Measurements from ENCODE around the gene ARHGAP4. TPM values are rescaled to one million over a fixed set of nuclear protein-coding genes. Genes with fewer than 3 reads are reported as not detected.

The ARHGAP4 gene
- total RNA-seq, 2 experiments from 2014 or later: 188 to 300 TPM

DNA sequence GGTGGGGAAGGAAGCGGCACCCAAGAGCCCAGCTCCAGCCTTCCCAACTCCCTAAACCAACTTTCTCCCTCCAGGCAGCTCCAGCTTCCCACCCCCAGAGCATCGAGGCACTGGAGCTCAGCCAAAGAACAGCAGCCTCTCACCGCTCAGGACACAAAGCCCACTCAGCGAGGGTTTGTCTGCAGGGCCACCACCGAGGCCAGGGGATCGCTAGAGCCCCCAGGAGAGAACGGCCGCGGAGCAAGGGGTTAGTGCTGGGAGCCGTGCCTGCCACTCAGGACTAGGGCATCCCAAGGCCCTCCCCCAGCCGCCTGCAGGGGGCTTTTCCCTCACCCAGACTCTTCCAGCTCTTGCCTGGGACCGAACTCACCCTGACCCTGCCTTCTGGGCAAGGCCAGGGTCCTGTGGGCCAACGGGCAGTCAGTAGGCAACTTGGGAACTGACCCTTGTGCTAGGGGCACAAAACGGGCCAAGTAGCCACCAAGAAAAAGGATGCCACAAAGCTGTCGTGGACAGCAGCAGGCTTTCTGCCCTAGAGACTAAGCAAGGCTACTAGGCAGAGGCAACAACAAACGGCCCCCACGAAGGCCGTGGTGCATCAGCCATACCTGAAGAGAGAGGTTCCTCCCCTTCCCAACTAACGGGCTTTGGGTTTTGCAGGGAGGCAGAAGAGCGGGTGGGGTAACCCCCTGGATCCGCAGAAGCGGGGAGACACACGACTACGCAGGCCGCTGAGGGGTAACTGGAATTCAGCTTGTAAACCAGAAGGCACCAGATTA, 43.2 kb upstream of the ARHGAP4 start:
- H3K27ac Mint-ChIP-seq: peak overlapping the region; percentile 100
- peak overlapping the region; percentile 95 for H3K4me3 Mint-ChIP-seq
- ATAC-seq (no peak), DNase-seq (no peak)
- H3K27me3 Mint-ChIP-seq: no peaks in the 10 kb centered on the region
- CTCF ChIA-PET: interaction anchor here (1.7 to 7.2 kb wide), 4 partner anchors 12 to 44 kb away, joined by 5 to 52 read pairs (median 27); partner anchors contain the start of gene ARHGAP4
- no peaks in the 10 kb centered on the region for H3K9me3 Mint-ChIP-seq (ENCODE audit: low read depth)
- peaks cover 35% of the 10 kb centered on the region for H3K4me1 Mint-ChIP-seq
- peaks cover 24% of the 10 kb centered on the region for H3K36me3 Mint-ChIP-seq

GRCh38 chrX:153968754-153969124, 42.7 kb upstream of the ARHGAP4 start:
- peak; percentile 65 for DNase-seq
- CTCF ChIA-PET: interaction anchor here (1.7 to 7.2 kb wide), 3 partner anchors 13 to 44 kb away, joined by 5 to 52 read pairs (median 49); partner anchors contain the start of gene ARHGAP4
- H3K36me3 Mint-ChIP-seq: peaks cover 24% of the 10 kb centered on the region
- peak overlapping the region; percentile 100 for H3K27ac Mint-ChIP-seq
- ATAC-seq: no peak
- peaks cover 30% of the 10 kb centered on the region for H3K4me1 Mint-ChIP-seq
- no peaks in the 10 kb centered on the region for H3K27me3 Mint-ChIP-seq
- H3K4me3 Mint-ChIP-seq: peak overlapping the region; percentile 95
- no peaks in the 10 kb centered on the region for H3K9me3 Mint-ChIP-seq (ENCODE audit: low read depth)

GRCh38 chrX:153968255-153968654, 42.2 kb upstream of the ARHGAP4 start:
- CTCF ChIA-PET: interaction anchor here (1.7 to 7.2 kb wide), 5 partner anchors 13 to 205 kb away, joined by 5 to 52 read pairs (median 11); partner anchors contain the start of gene ARHGAP4
- peaks cover 27% of the 10 kb centered on the region for H3K4me1 Mint-ChIP-seq
- ATAC-seq (no peak), DNase-seq (no peak)
- H3K27ac Mint-ChIP-seq: peak overlapping the region; percentile 100
- H3K27me3 Mint-ChIP-seq: no peaks in the 10 kb centered on the region
- H3K36me3 Mint-ChIP-seq: peaks cover 23% of the 10 kb centered on the region
- peak overlapping the region; percentile 95 for H3K4me3 Mint-ChIP-seq
- no peaks in the 10 kb centered on the region for H3K9me3 Mint-ChIP-seq (ENCODE audit: low read depth)

DNA sequence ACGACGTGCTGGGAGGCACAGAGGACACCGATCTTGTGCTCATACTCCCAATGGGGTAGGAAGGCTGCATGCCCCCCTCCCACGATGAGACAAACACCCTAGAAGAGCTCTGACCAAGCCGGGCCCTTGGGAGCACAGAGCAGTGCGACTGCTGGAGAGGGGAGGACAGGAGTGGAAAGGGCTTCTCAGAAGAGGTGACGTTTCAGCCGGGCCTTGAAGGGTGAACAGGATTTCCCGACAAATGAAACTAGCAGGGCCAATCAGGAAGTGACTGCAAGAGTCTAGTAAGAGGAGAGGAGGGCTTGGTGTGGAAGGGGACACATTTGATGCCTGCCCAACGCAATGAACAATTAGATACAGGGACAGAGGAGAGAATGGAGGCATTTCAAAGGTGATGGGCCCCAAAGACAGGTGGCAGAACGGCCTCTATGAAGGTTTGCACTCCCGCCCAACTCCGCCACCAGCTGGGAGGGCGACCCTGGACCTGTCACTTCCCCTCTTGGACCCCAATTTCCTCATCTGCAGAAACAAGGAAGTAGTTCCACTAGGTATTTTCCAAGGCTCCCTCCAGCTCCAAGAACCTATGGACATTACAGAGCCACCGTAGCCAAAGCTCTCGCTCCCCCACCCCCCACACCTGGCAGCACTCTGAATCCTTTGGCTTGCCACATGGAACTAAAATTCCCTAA, 41.6 kb upstream of the ARHGAP4 start:
- CTCF ChIA-PET: interaction anchor here (1.7 to 7.2 kb wide), 5 partner anchors 14 to 204 kb away, joined by 5 to 52 read pairs (median 11); partner anchors contain the start of gene ARHGAP4
- H3K27me3 Mint-ChIP-seq: no peaks in the 10 kb centered on the region
- peak overlapping the region; percentile 95 for H3K4me3 Mint-ChIP-seq
- peaks cover 20% of the 10 kb centered on the region for H3K36me3 Mint-ChIP-seq
- peak overlapping the region; percentile 100 for H3K27ac Mint-ChIP-seq
- H3K4me1 Mint-ChIP-seq: peaks cover 25% of the 10 kb centered on the region
- peak; percentile 72 for DNase-seq
- no peaks in the 10 kb centered on the region for H3K9me3 Mint-ChIP-seq (ENCODE audit: low read depth)
- peak; percentile 9 for ATAC-seq

DNA sequence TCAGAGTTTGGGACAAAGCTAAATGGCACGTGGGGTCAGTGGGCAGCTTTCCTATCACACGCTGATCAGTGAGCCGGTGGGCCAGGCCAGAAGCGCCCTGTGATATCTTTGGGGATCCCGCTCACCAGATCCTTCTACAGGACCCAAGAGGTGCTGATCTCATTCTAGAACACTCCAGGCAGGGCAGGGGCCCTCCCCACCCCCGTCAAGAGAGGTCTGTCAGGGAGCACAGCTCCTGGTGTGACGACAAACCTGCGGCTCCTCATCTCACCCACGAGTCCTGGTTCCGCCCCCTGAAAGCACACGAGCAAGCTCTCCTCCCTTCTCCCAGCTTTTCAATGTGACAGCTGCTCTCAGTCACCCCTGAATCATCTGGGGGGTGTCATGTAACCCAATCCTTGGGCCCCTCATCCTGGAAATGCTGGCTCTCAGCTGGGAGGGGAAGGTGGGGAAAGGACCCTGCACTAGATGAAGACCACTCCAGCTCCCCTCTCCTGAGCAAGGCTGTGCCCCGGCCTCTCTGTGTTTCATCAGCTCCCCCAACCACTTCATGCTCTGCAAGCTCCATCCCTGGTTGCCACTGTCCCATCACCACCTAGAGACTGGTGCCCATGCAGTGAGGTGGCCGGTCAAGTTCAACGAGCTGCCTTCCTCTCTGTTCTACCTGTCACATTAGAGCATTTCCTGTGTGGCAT, 40.9 kb upstream of the ARHGAP4 start:
- no peaks in the 10 kb centered on the region for H3K9me3 Mint-ChIP-seq (ENCODE audit: low read depth)
- H3K4me3 Mint-ChIP-seq: peak overlapping the region; percentile 95
- ATAC-seq (peak; percentile 2), DNase-seq (peak; percentile 64)
- CTCF ChIA-PET: interaction anchor here (1.8 to 7.2 kb wide), 4 partner anchors 14 to 204 kb away, joined by 5 to 52 read pairs (median 30); partner anchors contain the start of gene ARHGAP4
- peaks cover 20% of the 10 kb centered on the region for H3K36me3 Mint-ChIP-seq
- H3K27me3 Mint-ChIP-seq: no peaks in the 10 kb centered on the region
- H3K27ac Mint-ChIP-seq: peak overlapping the region; percentile 100
- H3K4me1 Mint-ChIP-seq: peaks cover 25% of the 10 kb centered on the region

- Mint-ChIP-seq H3K27me3 (no peaks in the 10 kb centered on the region), H3K9me3 (ENCODE audit: low read depth) (no peaks in the 10 kb centered on the region), H3K36me3 (peaks cover 20% of the 10 kb centered on the region), H3K27ac (peak overlapping the region; percentile 100), H3K4me1 (peaks cover 25% of the 10 kb centered on the region), H3K4me3 (peak overlapping the region; percentile 95)
- CTCF ChIA-PET: interaction anchor here (2.8 to 7.2 kb wide), 3 partner anchors 14 to 41 kb away, joined by 11 to 52 read pairs (median 49); partner anchors contain the start of gene ARHGAP4
- DNase-seq: no peak
- no peak for ATAC-seq
Measured at GRCh38 chrX:153966283-153966688, 40.2 kb upstream of the ARHGAP4 start.

DNA sequence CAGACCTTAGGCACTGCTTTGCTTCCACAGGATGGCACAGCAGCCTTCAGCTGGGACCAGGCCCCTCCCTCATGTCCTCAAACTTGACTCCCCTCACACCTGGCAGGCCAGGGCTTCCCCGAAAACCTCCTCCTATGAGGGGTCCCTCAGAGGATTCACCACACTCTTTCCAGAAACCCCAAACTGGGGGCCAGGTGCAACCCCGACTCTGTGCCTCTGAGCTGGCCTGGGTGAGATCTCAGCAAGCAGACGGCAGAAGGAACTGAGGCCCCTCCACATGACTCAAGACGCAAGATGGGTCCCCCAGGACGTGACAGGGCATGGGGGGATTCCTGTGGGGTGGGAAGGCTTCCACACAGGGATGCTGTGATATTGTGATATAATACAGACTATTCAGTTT, 39.3 kb upstream of the ARHGAP4 start:
- Mint-ChIP-seq H3K9me3 (ENCODE audit: low read depth) (no peaks in the 10 kb centered on the region), H3K27me3 (no peaks in the 10 kb centered on the region), H3K36me3 (peaks cover 23% of the 10 kb centered on the region), H3K27ac (peak overlapping the region; percentile 100), H3K4me3 (no peak overlapping the region), H3K4me1 (peaks cover 25% of the 10 kb centered on the region)
- ATAC-seq: no peak
- CTCF ChIA-PET: interaction anchor here (7.2 kb wide), 1 partner anchor 17 kb away, joined by 52 read pairs; no protein-coding TSS in a partner anchor
- DNase-seq: no peak

GRCh38 chrX:153964105-153964504, 38.0 kb upstream of the ARHGAP4 start:
- no peak overlapping the region for H3K27ac Mint-ChIP-seq
- H3K4me3 Mint-ChIP-seq: no peak overlapping the region
- DNase-seq (no peak), ATAC-seq (no peak)
- H3K9me3 Mint-ChIP-seq (ENCODE audit: low read depth): no peaks in the 10 kb centered on the region
- no peaks in the 10 kb centered on the region for H3K27me3 Mint-ChIP-seq
- H3K36me3 Mint-ChIP-seq: peaks cover 20% of the 10 kb centered on the region
- peaks cover 25% of the 10 kb centered on the region for H3K4me1 Mint-ChIP-seq
- CTCF ChIA-PET: interaction anchor here (7.2 kb wide), 1 partner anchor 16 kb away, joined by 52 read pairs; no protein-coding TSS in a partner anchor

DNA sequence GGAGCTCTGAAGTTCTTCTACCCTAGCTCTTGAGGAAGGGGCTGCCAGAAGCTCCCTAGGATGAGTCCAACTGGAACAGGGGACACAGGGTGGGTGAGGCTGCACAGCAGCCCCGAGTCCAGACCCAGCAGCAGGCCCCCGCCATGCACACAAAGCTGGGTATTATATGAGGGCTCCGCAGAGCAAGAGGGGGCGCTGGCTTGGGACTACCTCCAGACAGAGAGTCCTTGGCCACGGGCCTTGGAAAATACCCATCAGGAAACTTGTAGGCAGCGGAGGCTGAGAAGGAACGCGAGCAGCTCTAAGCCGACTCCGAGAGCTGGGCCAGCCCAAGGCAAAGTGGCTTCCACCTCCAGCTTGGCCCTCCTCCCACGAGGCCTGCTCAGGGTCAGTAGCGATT, 37.5 kb upstream of the ARHGAP4 start:
- no peak overlapping the region for H3K27ac Mint-ChIP-seq

DNA sequence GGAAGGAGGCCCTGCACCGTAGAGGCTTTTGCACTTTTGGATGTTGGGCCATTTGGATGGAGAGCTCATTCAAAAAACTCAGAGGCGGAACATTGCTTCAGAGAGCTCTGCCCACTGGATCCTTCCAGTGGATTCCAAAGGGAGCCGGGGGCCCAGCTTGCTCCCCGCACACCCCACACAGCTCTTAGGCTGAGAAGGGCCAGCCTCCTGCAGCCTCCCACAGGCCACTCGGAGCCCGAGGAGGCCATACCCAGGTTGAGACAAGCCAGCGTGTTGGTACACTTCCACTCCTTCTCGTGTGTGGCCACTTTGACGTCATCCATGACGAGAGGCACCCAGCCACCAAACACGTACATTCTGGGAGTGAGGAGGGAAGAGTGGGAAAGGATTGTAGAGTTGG, 35.2 kb upstream of the ARHGAP4 start:
- peaks cover 10% of the 10 kb centered on the region for H3K36me3 Mint-ChIP-seq
- peaks cover 12% of the 10 kb centered on the region for H3K4me1 Mint-ChIP-seq
- no peaks in the 10 kb centered on the region for H3K9me3 Mint-ChIP-seq (ENCODE audit: low read depth)
- H3K4me3 Mint-ChIP-seq: no peak overlapping the region
- H3K27ac Mint-ChIP-seq: peak overlapping the region; percentile 5
- CTCF ChIA-PET: no interaction called here
- ATAC-seq (no peak), DNase-seq (no peak)
- H3K27me3 Mint-ChIP-seq: no peaks in the 10 kb centered on the region

More for the DNA sequence above, 37.5 kb upstream of the ARHGAP4 start:
- CTCF ChIA-PET: interaction anchor here (7.2 kb wide), 1 partner anchor 15 kb away, joined by 52 read pairs; no protein-coding TSS in a partner anchor
- Mint-ChIP-seq H3K4me1 (peaks cover 25% of the 10 kb centered on the region), H3K4me3 (no peak overlapping the region), H3K27me3 (no peaks in the 10 kb centered on the region), H3K9me3 (ENCODE audit: low read depth) (no peaks in the 10 kb centered on the region), H3K36me3 (peaks cover 18% of the 10 kb centered on the region)
- DNase-seq (no peak), ATAC-seq (no peak)

DNA sequence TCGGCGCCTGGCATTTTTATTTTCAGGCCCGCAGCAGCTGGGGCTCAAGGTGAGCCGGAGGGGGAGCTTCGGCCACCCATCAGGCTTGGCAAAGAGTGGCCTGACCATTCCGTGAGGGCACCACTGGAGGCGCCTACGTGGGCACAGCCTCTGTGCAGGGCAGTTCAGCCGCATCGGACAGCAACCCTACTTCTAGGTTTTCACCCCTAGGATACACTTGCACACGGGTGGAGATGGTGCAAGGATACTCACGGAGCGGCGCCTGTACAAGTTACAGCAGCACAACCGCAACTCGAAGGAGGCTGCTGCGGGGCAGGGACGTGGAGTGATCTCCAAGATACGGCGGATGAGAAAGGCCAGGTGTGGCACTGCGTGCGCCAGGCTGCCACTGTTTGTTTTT, 34.7 kb upstream of the ARHGAP4 start:
- Mint-ChIP-seq H3K27ac (peak overlapping the region; percentile 5), H3K9me3 (ENCODE audit: low read depth) (no peaks in the 10 kb centered on the region), H3K4me1 (peaks cover 7% of the 10 kb centered on the region), H3K4me3 (no peak overlapping the region), H3K27me3 (no peaks in the 10 kb centered on the region), H3K36me3 (peaks cover 10% of the 10 kb centered on the region)
- CTCF ChIA-PET: no interaction called here
- ATAC-seq (no peak), DNase-seq (no peak)

DNA sequence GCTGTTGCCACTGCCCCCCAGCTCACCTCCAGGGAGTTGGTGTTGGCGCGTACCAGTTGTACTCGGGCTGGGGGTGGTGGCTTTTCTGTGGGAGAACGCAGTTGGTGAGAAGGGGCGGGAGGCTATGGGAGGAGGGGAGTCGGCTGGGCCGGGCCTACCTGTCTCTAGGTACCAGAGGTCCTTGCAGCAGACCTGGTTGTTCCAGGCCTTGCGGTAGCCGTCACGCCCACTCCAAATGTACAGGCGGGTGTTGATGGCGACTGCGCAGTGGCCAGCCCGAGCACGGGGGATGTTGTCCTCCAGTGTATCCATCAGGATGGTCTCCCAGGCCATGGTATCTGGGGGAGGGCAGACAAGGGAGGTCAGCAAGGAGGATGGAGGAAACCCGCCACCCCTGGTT, 34.0 kb upstream of the ARHGAP4 start:
- CTCF ChIA-PET: no interaction called here
- no peak overlapping the region for H3K4me3 Mint-ChIP-seq
- no peak overlapping the region for H3K27ac Mint-ChIP-seq
- H3K4me1 Mint-ChIP-seq: peaks cover 6% of the 10 kb centered on the region
- peaks cover 15% of the 10 kb centered on the region for H3K36me3 Mint-ChIP-seq
- ATAC-seq (no peak), DNase-seq (no peak)
- no peaks in the 10 kb centered on the region for H3K27me3 Mint-ChIP-seq
- H3K9me3 Mint-ChIP-seq (ENCODE audit: low read depth): no peaks in the 10 kb centered on the region

- Mint-ChIP-seq H3K36me3 (peaks cover 18% of the 10 kb centered on the region), H3K27me3 (no peaks in the 10 kb centered on the region), H3K4me1 (peaks cover 4% of the 10 kb centered on the region), H3K27ac (no peak overlapping the region), H3K9me3 (ENCODE audit: low read depth) (no peaks in the 10 kb centered on the region), H3K4me3 (no peak overlapping the region)
- DNase-seq: no peak
- ATAC-seq: no peak
- CTCF ChIA-PET: no interaction called here
Measured at GRCh38 chrX:153959649-153960048, 33.6 kb upstream of the ARHGAP4 start.
